ENCODE results near the gene ARHGAP18. TPM values are rescaled to one million over a fixed set of nuclear protein-coding genes. Genes with fewer than 3 reads are reported as not detected.

Gene ARHGAP18
- total and polyA plus RNA-seq, 2 experiments from 2014 or later, result 0.45 to 1.3 TPM

- no peak for TF ChIP-seq CTCF (IDR thresholded peaks at IDR 0.05; ENCODE audit: low read depth, low read length)
- Histone ChIP-seq H3K27ac (no peak overlapping the region), H3K4me3 (no peak overlapping the region), H3K27me3 (no peaks in the 10 kb centered on the region), H3K4me1 (ENCODE audit: low read depth) (no peaks in the 10 kb centered on the region), H3K36me3 (no peaks in the 10 kb centered on the region), H3K9me3 (ENCODE audit: low read depth) (no peaks in the 10 kb centered on the region)
- DNase-seq (ENCODE audit: low read depth in 1 of 2, low spot score in 1 of 2), result peak in 1 of 2 donors; percentile 81
These were observed 50.2 kb downstream of the ARHGAP18 start for GRCh38 chr6:129659590-129660345.

GRCh38 chr6:129659167-129659566, 50.8 kb downstream of the ARHGAP18 start:
- Histone ChIP-seq H3K27me3 (no peaks in the 10 kb centered on the region), H3K9me3 (ENCODE audit: low read depth) (no peaks in the 10 kb centered on the region), H3K27ac (no peak overlapping the region), H3K4me3 (no peak overlapping the region), H3K4me1 (ENCODE audit: low read depth) (no peaks in the 10 kb centered on the region), H3K36me3 (no peaks in the 10 kb centered on the region)
- TF ChIP-seq CTCF (IDR thresholded peaks at IDR 0.05; ENCODE audit: low read depth, low read length), result no peak
- DNase-seq (ENCODE audit: low read depth in 1 of 2, low spot score in 1 of 2), result no peak

GRCh38 chr6:129657483-129657882, 52.5 kb downstream of the ARHGAP18 start:
- no peak overlapping the region for H3K27ac ChIP-seq
- no peaks in the 10 kb centered on the region for H3K9me3 ChIP-seq (ENCODE audit: low read depth)
- H3K4me1 ChIP-seq (ENCODE audit: low read depth), result no peaks in the 10 kb centered on the region
- H3K4me3 ChIP-seq, result no peak overlapping the region
- no peak for DNase-seq (ENCODE audit: low read depth in 1 of 2, low spot score in 1 of 2)
- H3K27me3 ChIP-seq, result no peaks in the 10 kb centered on the region
- no peaks in the 10 kb centered on the region for H3K36me3 ChIP-seq
- TF ChIP-seq CTCF (IDR thresholded peaks at IDR 0.05; ENCODE audit: low read depth, low read length), result no peak

- H3K4me1 ChIP-seq (ENCODE audit: low read depth), result no peaks in the 10 kb centered on the region
- H3K27me3 ChIP-seq, result no peaks in the 10 kb centered on the region
- no peak overlapping the region for H3K4me3 ChIP-seq
- DNase-seq (ENCODE audit: low read depth in 1 of 2, low spot score in 1 of 2), result no peak
- H3K9me3 ChIP-seq (ENCODE audit: low read depth), result no peaks in the 10 kb centered on the region
- no peaks in the 10 kb centered on the region for H3K36me3 ChIP-seq
- H3K27ac ChIP-seq, result no peak overlapping the region
- TF ChIP-seq CTCF (IDR thresholded peaks at IDR 0.05; ENCODE audit: low read depth, low read length), result no peak
These were observed 54.6 kb downstream of the ARHGAP18 start for GRCh38 chr6:129655334-129655733.

GRCh38 chr6:129653746-129654145, 56.2 kb downstream of the ARHGAP18 start:
- Histone ChIP-seq H3K4me1 (ENCODE audit: low read depth) (peaks cover 3% of the 10 kb centered on the region), H3K36me3 (no peaks in the 10 kb centered on the region), H3K4me3 (no peak overlapping the region), H3K27ac (no peak overlapping the region), H3K27me3 (no peaks in the 10 kb centered on the region), H3K9me3 (ENCODE audit: low read depth) (no peaks in the 10 kb centered on the region)
- no peak for DNase-seq (ENCODE audit: low read depth in 1 of 2, low spot score in 1 of 2)
- no peak for TF ChIP-seq CTCF (IDR thresholded peaks at IDR 0.05; ENCODE audit: low read depth, low read length)
